Renal cortical epithelial cell (primary cell): Measurements from ENCODE around the gene RPS15. TPM values are rescaled to one million over a fixed set of nuclear protein-coding genes. Genes with fewer than 3 reads are reported as not detected.
"Not testable (repeated sequence)": the region's sequence is repeated elsewhere in the genome, so short reads cannot be mapped to it uniquely, and the experiment has no call there.

Experiments used
- DNase-seq: peaks from one replicate; pipeline ENCODE4 v3.0.0-alpha.2; 2011; ENCODE audit warnings: low read depth
- total RNA-seq: library from RNA; depleted of rRNA; stranded (reverse); fragments of >200 nt; gene quantifications from 2 replicates; pipeline ENCODE4 v1.2.3, GENCODE V29; 2014

Gene RPS15
- total RNA-seq, 1 donor from 2014 or later: 442 TPM

DNA sequence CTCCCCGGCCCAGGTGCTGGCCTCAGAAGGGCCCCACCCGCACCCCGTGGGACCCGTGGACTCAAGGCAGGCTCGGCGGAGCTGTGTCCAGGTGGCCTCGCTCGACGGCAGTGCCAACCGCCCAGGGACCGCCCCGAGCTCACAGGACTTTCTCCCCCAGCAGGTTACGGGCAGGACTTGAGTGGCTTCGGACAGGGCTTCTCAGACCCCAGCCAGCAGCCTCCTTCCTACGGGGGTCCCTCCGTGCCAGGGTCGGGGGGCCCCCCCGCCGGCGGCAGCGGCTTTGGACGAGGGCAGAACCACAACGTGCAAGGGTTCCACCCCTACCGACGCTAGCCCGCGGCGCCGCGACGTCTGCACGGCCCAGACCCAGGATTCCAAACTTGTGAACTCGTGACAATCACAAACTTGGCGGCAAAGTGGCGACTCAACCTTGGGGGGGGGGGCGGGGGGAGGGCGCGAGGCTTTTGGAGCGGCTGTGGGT, 3.6 kb upstream of the RPS15 start:
- no peak for DNase-seq

- no peak for DNase-seq
Observed at GRCh38 chr19:1435378-1435989, 2.7 kb upstream of the RPS15 start.

GRCh38 chr19:1437609-1438008, 587 bp upstream of the RPS15 start:
- DNase-seq: no peak

DNA sequence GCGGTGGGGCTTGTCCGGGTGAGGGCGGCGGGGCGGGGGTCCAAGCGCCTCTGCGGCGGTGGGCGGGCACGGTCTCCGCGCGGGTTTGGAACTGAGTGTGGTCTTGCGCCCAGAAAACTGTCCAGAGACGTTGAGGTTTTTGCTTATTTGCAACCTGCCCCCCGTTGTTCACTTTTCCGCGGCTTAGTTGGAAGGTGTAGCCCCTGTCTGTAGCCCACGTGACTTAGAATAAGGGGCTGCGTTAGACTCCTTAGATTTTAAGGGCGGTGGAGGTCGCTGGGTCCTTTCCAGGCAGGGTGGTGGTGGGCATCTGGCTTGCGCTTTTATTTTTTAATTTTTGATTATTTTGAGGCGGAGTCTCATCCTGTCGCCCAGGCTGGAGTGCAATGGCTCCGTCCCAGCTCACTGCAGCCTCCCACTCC, 748 bp downstream of the RPS15 start:
- DNase-seq: no peak

- not testable (repeated sequence) for DNase-seq
Observed at GRCh38 chr19:1439525-1440417, 1.6 kb downstream of the RPS15 start.

GRCh38 chr19:1440418-1440801, 2.2 kb downstream of the RPS15 start:
- no peak for DNase-seq

DNA sequence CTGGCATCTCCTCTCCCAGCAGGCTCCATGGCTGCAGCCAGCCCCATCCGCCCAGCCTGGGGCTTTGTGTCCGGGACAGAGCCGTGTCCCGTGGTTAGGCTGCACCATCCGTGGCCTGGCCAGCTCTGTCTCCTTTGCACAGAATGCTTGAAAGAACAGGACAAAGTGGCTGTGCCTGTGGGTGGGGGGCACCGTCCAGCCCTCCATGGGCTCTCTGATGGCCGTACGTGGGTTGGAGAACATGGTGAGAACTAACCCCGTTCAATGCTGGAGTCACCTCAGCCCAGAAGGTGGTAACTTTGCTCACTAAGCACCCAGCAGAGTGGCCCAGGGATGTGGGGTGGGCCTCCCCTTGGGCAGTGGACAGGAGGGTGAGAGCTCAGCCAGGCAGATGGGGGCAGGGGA, 2.8 kb downstream of the RPS15 start:
- DNase-seq: no peak

- DNase-seq: no peak
Observed at GRCh38 chr19:1441677-1442438, 3.7 kb downstream of the RPS15 start.

GRCh38 chr19:1445185-1445931, 7.2 kb downstream of the RPS15 start:
- no peak for DNase-seq

GRCh38 chr19:1445932-1446712, 7.9 kb downstream of the RPS15 start:
- no peak for DNase-seq

GRCh38 chr19:1446713-1447481, 8.7 kb downstream of the RPS15 start:
- no peak for DNase-seq

DNA sequence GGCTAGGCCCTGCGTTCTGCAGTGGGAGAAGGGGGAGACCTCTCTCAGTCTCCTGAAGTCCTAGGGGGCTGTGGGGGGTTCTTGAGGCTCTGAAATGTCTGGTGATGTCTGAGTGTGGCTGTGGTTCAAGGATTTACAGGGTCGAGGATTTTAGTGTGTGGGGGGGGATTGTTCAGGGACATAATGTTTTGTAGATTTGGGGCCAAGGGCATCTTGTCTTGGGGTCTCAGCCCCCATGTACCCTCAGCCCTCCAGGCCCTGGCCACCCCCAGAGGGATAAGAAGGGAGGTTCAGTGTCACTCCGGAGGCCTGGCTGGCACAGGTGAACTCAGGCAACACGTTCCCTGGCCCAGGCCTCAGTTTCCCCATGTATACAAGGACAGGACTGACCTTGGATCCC, 9.3 kb downstream of the RPS15 start:
- DNase-seq: no peak

GRCh38 chr19:1447944-1448343, 9.7 kb downstream of the RPS15 start:
- DNase-seq: no peak

DNA sequence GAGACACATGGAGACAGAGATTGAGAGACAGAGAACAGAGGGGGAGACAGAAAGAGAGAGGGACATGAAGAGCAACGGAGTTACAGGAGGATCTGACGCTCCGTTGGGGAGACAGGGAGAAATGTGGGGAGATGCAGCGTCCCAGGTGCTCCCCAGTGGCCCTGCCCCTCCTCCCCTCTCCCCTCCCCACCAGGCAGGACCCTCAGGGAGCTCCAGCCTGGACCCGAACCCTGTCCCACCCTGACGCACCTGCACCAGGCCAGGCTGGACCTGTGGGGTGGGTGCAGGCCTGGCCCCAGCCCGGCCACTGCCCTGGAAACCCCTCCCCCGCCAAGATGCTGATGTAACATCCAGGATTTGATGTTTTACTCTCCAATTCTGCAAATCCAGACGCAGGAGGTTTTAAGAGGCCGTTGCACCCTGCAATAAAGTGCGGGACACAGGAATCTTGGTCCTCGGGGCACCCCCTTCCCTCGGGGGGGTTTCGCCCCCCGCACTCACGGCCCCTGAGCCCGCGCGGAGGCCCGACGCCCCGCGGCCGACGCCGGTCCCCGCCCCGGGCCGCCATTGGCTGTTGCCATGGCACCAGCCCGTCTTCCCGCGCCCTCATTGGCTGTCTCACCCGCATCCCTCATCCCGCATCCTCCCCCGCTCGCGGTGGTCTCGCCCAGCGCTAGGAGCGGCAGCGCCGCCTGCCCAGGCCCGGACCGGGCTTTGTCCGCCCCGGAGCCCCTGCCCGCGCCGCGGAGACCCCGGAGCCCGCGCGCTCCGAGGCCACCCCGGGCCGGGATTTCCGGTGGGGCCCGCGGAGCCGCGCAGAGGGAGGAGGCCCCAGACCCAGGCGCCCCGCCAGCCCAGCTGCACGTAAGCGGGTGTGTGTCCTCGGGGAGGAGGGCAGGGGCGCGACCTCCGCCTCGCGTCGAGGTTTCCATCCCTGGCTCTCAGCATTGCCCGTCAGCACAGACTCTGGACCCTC, 11.6 kb downstream of the RPS15 start, which contains the start of gene APC2:
Gene APC2, plus strand, starts transcription at position 655 of the 976 bp plus-strand sequence. CDS start 2,881 bp downstream, outside the sequence.
- no peak for DNase-seq

DNA sequence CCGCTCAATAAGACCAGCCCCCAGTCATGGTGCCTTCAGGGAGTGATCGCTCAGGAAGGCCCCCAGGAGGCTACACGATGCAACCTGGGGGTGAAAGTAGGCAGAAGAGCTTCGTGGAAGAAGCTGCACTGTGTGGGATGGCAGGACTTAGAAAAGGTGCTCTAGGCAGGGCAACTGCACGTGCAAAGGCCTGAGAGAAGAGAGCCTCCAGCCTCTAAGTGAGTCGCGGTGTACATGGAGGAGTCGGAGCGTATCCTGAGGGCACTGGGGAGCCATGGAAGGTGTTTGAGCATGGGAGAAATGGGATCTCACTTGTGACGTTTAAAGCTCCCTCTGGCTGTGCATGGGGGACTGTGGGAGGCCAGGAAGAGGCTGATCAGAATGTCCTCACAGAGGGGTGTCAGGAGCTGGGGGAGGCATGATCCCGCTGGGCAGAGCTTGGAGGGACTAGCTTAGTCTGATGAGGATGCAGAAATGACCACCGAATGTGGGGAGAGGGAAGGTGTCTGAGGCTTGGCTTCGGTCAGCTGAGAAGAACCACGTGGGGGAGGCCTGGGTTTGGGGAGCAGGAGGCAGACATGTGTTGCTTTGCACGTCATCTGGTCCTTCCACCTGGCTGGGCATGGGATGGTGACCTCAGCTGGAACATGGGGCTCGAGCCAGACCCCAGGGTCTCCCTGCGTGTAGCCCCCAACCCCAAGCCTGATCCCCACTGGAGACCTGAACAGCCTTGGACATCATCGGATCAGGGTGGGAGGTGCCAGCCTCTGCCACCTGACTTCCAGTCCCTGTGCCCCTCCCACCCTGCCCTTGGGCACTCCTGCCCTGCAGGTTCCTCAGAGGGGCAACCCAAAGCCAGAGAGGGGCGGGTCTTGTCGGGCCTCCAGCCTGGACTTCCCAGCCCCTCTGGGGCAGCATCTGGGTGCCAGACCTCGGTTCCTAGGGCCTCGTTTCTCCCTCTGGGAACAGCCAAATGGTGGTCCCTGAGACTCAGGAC, 12.8 kb downstream of the RPS15 start:
- DNase-seq: no peak

- no peak for DNase-seq
Observed at GRCh38 chr19:1451916-1452801, 14.0 kb downstream of the RPS15 start.
